Nephron (organoid): ENCODE data around the gene DDX49.

Experiments
- H3K27ac Mint-ChIP-seq, 3 experiments: 2 replicates each; pipeline ENCODE4 v1.8.0; 2020; ENCODE audit warnings: mixed read lengths in 3 of 3, mild to moderate bottlenecking in 2 of 3, moderate library complexity in 1 of 3
- H3K27me3 Mint-ChIP-seq: 2 replicates; pipeline ENCODE4 v1.8.0; 2021; ENCODE audit warnings: low read depth, mild to moderate bottlenecking, moderate library complexity, mixed read lengths
- H3K36me3 Mint-ChIP-seq: 2 replicates; pipeline ENCODE4 v1.8.0; 2020; ENCODE audit warnings: low read depth, mixed read lengths
- H3K4me1 Mint-ChIP-seq: 2 replicates; pipeline ENCODE4 v1.8.0; 2020; ENCODE audit warnings: mixed read lengths
- H3K4me3 Mint-ChIP-seq, 3 experiments: 2 replicates each; pipeline ENCODE4 v1.8.0; 2020; ENCODE audit warnings: mild to moderate bottlenecking in 3 of 3, mixed read lengths in 3 of 3, moderate library complexity in 2 of 3
- H3K9me3 Mint-ChIP-seq: 2 replicates; pipeline ENCODE4 v1.8.0; 2020; ENCODE audit warnings: mixed read lengths
- TF ChIP-seq, protein P1 (sequence below), 3 experiments: fragments of 200-600 bp; sonication (generic); IDR thresholded peaks; one replicate each; pipeline ENCODE4 v1.5.0; 2021; ENCODE audit warnings: antibody characterized with exemption in 3 of 3; ENCODE audit not compliant: unreplicated experiment in 3 of 3

Gene DDX49

DNA sequence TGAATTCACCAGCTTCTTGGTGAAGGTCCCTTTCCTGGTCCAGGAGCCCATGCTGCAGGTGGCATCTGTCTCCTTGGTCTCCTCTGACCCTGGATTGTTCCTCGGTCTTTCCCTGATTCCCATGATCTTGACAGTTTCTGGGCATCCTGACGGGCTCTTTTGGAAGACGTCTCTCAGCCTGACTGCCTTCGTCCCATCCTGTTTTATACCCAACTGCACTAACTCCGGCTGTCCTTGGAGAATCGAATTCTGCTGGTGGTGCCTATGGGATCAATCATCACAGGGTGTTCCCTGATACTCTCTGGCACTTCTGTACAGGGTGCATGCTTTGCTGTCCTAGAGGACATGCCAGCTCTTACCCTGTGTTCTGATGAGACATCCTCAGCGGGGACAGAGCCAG is 42.6 kb upstream of the DDX49 start:
- peaks cover 66% of the 10 kb centered on the region for H3K36me3 Mint-ChIP-seq
- H3K27ac Mint-ChIP-seq = no peak overlapping the region
- peaks cover 16% of the 10 kb centered on the region for H3K9me3 Mint-ChIP-seq
- peaks cover under 1% of the 10 kb centered on the region for H3K4me1 Mint-ChIP-seq
- no peak overlapping the region for H3K4me3 Mint-ChIP-seq
- no peaks in the 10 kb centered on the region for H3K27me3 Mint-ChIP-seq
- TF ChIP-seq, protein P1, sequence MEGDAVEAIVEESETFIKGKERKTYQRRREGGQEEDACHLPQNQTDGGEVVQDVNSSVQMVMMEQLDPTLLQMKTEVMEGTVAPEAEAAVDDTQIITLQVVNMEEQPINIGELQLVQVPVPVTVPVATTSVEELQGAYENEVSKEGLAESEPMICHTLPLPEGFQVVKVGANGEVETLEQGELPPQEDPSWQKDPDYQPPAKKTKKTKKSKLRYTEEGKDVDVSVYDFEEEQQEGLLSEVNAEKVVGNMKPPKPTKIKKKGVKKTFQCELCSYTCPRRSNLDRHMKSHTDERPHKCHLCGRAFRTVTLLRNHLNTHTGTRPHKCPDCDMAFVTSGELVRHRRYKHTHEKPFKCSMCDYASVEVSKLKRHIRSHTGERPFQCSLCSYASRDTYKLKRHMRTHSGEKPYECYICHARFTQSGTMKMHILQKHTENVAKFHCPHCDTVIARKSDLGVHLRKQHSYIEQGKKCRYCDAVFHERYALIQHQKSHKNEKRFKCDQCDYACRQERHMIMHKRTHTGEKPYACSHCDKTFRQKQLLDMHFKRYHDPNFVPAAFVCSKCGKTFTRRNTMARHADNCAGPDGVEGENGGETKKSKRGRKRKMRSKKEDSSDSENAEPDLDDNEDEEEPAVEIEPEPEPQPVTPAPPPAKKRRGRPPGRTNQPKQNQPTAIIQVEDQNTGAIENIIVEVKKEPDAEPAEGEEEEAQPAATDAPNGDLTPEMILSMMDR (IDR thresholded peaks at IDR 0.05; ENCODE audit: unreplicated experiment in 3 of 3) = no peak

DNA sequence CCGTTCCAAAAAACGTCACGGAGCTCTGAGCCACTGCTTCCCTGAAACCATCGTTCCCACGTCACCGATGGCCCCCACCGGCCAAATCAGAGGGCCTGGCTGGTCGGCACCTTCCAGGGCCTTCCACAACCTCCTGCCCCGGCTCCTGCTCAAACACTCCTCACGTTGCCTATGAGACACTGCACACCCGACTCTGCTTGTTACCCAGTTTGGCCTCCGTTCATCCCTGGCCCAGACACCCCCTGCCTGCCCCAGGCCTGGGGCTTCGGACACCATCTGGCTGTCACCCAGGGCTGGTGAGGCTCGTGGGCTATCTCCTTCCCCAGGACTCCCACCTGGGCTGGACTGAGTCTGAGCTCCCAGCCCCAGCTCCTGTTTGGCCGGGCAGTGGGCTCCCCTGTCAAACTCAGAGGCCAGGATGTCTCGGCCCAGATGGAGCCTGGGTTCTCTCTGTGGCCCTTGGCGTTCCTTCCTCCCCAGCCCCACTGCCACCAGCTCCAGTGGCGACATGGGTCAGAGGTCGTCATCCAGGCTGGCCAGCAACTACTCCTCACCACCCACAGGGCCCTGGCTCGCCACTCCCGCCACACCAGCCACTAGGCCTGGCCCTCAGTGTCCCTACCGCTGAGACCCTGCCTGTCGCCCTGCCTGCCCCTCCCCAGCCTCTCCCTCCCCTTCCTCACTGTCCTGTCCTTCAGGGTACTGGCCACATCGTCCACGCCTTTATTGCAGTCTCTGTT is 41.3 kb upstream of the DDX49 start:
- TF ChIP-seq, protein P1 (IDR thresholded peaks at IDR 0.05; ENCODE audit: unreplicated experiment in 3 of 3) = no peak
- Mint-ChIP-seq H3K4me3 (no peak overlapping the region), H3K27me3 (no peaks in the 10 kb centered on the region), H3K36me3 (peaks cover 68% of the 10 kb centered on the region), H3K27ac (no peak overlapping the region), H3K9me3 (peaks cover 16% of the 10 kb centered on the region), H3K4me1 (no peaks in the 10 kb centered on the region)

DNA sequence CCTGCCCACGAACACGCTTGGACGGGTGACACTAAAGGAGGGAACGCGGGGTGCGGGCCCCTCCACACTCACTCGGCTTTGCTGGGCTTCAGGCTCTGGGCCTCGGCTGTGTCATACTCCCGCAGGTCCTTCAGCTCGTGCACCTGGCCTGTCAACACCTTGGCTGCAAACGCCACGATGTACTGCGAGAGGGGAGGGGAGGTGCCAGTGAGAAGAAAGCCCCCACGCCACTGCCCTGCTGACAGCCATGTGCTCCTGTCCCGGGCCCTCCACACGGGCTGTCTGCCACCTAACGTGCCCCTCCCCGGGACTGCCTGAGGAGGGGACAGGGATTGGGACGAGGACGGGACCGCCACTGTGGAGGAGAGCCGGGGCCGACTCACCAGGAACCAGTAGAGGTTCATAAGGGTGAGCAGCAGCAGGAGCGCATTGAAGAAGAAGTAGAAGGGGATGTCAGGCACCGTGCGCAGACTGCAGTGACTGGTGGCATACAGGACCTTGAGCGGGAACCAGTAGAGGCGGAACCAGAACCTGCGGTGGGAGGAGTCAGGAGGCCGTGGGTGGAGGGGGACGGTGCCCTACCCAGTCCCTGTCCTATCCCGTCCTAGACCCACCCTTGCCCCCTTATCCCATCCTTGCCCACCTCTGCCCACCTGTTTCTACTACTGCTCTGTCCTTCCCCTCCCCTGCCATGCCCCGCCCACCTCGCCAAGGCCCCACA is 40.5 kb upstream of the DDX49 start:
- peaks cover 65% of the 10 kb centered on the region for H3K36me3 Mint-ChIP-seq
- TF ChIP-seq, protein P1 (IDR thresholded peaks at IDR 0.05; ENCODE audit: unreplicated experiment in 3 of 3) = no peak
- H3K9me3 Mint-ChIP-seq = peaks cover 16% of the 10 kb centered on the region
- H3K27ac Mint-ChIP-seq = no peak overlapping the region
- H3K27me3 Mint-ChIP-seq = no peaks in the 10 kb centered on the region
- no peak overlapping the region for H3K4me3 Mint-ChIP-seq
- H3K4me1 Mint-ChIP-seq = no peaks in the 10 kb centered on the region

DNA sequence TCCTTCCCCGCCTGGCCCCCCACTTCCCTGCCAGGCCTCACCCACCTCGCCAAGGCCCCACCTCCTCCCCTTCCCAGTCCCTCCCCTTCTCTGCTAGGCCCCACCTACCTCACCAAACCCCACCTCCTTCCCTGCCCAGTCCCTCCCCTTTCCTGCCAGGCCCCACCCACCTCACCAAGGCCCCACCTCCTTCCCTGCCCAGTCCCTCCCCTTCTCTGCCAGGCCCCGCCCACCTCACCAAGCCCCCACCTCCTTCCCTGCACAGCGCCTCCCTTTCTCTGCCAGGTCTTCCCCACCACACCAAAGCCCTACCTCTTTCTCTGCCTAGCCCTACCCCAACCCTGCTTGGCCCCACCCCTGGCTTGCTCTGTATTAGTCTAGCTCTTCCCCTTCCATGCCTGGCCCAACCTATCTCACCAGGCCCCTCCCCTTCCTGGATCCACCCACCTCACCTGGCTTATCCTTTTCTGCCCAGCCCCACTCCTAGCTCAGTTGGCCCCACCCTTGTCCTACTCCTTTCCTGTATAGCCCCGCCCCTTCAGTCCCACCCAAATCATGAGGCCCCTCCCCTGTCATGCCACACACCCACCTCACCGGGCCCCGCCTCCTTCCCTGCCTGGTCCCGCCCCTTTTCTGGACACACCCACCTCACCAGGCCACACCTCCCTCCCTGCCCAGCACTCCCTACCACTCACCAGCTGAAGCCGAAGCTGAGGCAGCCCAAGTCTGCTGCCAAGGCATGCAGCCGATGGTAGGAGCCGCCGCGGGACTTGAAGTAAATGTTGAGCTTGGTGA is 39.7 kb upstream of the DDX49 start:
- TF ChIP-seq, protein P1 (IDR thresholded peaks at IDR 0.05; ENCODE audit: unreplicated experiment in 3 of 3) = no peak
- Mint-ChIP-seq H3K27ac (no peak overlapping the region), H3K36me3 (peaks cover 58% of the 10 kb centered on the region), H3K27me3 (no peaks in the 10 kb centered on the region), H3K9me3 (peaks cover 13% of the 10 kb centered on the region), H3K4me1 (no peaks in the 10 kb centered on the region), H3K4me3 (no peak overlapping the region)

DNA sequence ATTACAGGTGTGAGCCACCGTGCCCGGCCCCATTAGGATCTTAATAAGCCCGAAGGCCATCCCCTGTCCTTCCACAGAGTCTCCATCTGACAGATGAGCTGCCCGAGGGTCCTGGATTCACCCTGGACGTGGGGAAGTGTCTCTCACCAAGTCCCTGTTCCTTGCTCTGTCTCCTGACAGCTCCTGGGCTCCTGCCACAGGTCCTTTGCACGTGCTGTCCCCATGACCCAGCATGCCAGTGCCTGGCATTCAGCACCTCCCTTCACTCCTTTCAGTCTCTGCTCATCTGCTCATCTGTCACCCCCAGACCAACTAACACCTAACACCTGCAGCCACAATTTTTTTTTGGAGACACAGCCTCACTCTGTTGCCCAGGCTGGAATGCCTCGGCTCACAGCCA is 38.0 kb upstream of the DDX49 start:
- TF ChIP-seq, protein P1 (IDR thresholded peaks at IDR 0.05; ENCODE audit: unreplicated experiment in 3 of 3) = no peak
- Mint-ChIP-seq H3K4me1 (no peaks in the 10 kb centered on the region), H3K9me3 (peaks cover 10% of the 10 kb centered on the region), H3K27ac (no peak overlapping the region), H3K27me3 (no peaks in the 10 kb centered on the region), H3K36me3 (peaks cover 44% of the 10 kb centered on the region), H3K4me3 (no peak overlapping the region)
